Measurements from ENCODE around the gene CPA2.
"Not testable (repeated sequence)": the region's sequence is repeated elsewhere in the genome, so short reads cannot be mapped to it uniquely, and the experiment has no call there.

CPA2 gene

DNA sequence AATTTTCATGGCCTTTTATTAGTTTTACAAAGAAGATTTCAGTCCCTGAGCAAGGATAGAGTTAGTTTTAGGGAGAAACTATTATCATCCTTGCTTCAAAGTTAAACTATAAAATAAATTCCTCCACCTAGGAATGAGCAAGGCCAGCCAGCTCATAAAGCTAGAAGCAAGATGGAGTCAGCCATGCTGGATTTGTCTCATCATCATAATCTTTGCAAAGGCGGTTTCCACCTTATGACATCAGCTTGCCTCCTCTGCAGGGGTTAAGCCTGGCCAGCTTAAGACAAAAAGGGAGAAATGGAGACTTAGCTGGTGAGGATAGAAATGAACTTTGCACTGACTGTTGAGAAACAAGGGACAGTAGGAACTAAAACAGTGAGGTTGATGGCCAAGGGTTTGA, 40.3 kb upstream of the CPA2 start:
- TF ChIP-seq, protein P1, sequence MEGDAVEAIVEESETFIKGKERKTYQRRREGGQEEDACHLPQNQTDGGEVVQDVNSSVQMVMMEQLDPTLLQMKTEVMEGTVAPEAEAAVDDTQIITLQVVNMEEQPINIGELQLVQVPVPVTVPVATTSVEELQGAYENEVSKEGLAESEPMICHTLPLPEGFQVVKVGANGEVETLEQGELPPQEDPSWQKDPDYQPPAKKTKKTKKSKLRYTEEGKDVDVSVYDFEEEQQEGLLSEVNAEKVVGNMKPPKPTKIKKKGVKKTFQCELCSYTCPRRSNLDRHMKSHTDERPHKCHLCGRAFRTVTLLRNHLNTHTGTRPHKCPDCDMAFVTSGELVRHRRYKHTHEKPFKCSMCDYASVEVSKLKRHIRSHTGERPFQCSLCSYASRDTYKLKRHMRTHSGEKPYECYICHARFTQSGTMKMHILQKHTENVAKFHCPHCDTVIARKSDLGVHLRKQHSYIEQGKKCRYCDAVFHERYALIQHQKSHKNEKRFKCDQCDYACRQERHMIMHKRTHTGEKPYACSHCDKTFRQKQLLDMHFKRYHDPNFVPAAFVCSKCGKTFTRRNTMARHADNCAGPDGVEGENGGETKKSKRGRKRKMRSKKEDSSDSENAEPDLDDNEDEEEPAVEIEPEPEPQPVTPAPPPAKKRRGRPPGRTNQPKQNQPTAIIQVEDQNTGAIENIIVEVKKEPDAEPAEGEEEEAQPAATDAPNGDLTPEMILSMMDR (IDR thresholded peaks at IDR 0.05; ENCODE audit: borderline replicate concordance, control extremely low read depth, extremely low read depth, insufficient read depth, missing control alignments) = no peak
- no peak for DNase-seq (ENCODE audit: low spot score)
- in situ Hi-C loops (cut with MboI; ENCODE audit: low sequenced_read_pairs, unreplicated experiment) = no loop called here

- DNase-seq (ENCODE audit: low spot score) = no peak
- TF ChIP-seq, protein P1 (IDR thresholded peaks at IDR 0.05; ENCODE audit: borderline replicate concordance, control extremely low read depth, extremely low read depth, insufficient read depth, missing control alignments) = no peak
- in situ Hi-C loops (cut with MboI; ENCODE audit: low sequenced_read_pairs, unreplicated experiment) = no loop called here
These were observed 38.6 kb upstream of the CPA2 start for GRCh38 chr7:130227883-130228575.

DNA sequence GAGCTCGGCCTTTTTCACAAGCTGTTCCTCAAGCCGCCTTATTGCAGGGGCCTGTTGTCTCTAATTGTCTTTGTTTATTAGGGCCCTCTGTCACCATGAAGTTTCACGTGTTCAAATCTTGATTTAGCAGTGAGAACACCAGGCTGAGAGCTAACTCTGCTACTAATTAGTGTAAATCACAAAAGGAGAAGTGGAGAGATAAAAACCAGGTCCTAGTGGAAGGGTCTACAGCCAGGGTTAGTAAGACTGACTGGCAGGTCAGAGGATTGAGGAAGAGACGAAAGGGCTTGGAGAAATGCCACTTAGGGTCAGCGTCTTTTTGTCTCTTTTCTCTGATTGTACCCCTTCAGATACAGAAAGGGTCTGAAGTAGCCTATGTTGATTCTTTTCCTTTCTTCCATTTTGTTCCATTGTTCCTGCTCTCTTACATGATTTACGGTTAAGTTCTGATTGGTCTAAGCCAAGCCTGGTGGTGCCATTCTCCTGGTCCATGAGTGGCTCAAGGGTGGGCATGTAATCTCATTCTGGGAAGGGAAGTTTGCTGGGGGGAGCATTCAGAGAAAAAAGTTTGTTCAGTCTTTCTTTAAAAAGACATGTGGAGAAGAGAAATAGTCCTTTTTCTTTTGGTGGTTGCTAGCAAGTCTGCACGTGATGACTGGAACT, 37.7 kb upstream of the CPA2 start:
- DNase-seq (ENCODE audit: low spot score) = no peak
- in situ Hi-C loops (cut with MboI; ENCODE audit: low sequenced_read_pairs, unreplicated experiment) = no loop called here
- TF ChIP-seq, protein P1 (IDR thresholded peaks at IDR 0.05; ENCODE audit: borderline replicate concordance, control extremely low read depth, extremely low read depth, insufficient read depth, missing control alignments) = no peak

DNA sequence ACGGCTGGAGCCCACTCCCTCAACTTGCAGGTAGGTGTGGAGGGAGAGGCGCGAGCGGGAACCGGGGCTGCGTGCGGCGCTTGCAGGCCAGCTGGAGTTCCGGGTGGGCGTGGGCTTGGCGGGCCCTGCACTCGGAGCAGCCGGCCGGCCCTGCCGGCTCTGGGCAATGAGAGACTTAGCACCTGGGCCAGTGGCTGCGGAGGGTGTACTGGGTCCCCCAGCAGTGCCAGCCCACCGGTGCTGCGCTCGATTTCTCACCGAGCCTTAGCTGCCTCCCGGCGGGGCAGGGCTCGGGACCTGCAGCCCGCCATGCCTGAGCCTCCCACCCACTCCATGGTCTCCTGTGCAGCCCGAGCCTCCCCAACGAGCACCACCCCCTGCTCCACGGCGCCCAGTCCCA, 36.7 kb upstream of the CPA2 start:
- in situ Hi-C loops (cut with MboI; ENCODE audit: low sequenced_read_pairs, unreplicated experiment); DNase-seq (ENCODE audit: low spot score): not testable (repeated sequence)

GRCh38 chr7:130231792-130232191, 34.9 kb upstream of the CPA2 start:
- no peak for DNase-seq (ENCODE audit: low spot score)
- in situ Hi-C loops (cut with MboI; ENCODE audit: low sequenced_read_pairs, unreplicated experiment) = no loop called here

GRCh38 chr7:130232209-130232608, 34.5 kb upstream of the CPA2 start:
- in situ Hi-C loops (cut with MboI; ENCODE audit: low sequenced_read_pairs, unreplicated experiment) = no loop called here
- TF ChIP-seq, protein P1 (IDR thresholded peaks at IDR 0.05; ENCODE audit: borderline replicate concordance, control extremely low read depth, extremely low read depth, insufficient read depth, missing control alignments) = no peak
- no peak for DNase-seq (ENCODE audit: low spot score)

More at GRCh38 chr7:130231792-130232191, 34.9 kb upstream of the CPA2 start:
- TF ChIP-seq, protein P1 (IDR thresholded peaks at IDR 0.05; ENCODE audit: borderline replicate concordance, control extremely low read depth, extremely low read depth, insufficient read depth, missing control alignments) = no peak

- no peak for DNase-seq (ENCODE audit: low spot score)
- TF ChIP-seq, protein P1 (IDR thresholded peaks at IDR 0.05; ENCODE audit: borderline replicate concordance, control extremely low read depth, extremely low read depth, insufficient read depth, missing control alignments) = no peak
- in situ Hi-C loops (cut with MboI; ENCODE audit: low sequenced_read_pairs, unreplicated experiment) = no loop called here
These were observed 32.6 kb upstream of the CPA2 start for GRCh38 chr7:130234078-130234477.

- in situ Hi-C loops (cut with MboI; ENCODE audit: low sequenced_read_pairs, unreplicated experiment); DNase-seq (ENCODE audit: low spot score): not testable (repeated sequence)
These were observed 30.3 kb upstream of the CPA2 start for GRCh38 chr7:130236361-130236760.

All from GM13976 (cell line).